OCI-M2 (cell line): ENCODE data around the gene ERC1.

Source experiments
- DNase-seq: peaks from one replicate; lab custom pipeline; 2025; ENCODE audit not compliant: unreplicated experiment; lab: John Stamatoyannopoulos, UW

Gene ERC1

DNA sequence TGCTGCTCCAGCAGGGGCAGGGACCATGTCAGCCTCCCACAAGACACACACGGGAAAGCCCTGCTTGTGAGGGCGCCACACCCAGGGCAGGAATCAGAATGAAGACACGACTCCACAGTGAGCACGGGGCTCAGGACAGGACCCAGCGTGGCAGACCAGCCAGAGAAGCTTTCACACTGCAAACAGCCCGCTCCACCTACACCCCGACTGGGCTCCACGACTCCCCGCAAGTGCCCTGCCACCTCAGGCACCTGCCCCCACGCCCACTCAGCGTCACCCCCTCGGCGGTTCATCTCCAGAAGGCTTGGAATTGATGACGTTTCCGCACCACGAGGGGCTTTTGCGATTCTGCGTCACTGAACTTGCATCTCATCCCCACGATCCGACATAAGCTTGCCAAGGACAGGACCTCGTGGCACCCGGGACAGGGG is 512.3 kb downstream of the ERC1 start:
- no peak for DNase-seq

- DNase-seq = no peak
Measured at GRCh38 chr12:1504304-1504894, 513.4 kb downstream of the ERC1 start.

GRCh38 chr12:1504895-1505311 is 513.9 kb downstream of the ERC1 start:
- no peak for DNase-seq

- DNase-seq = no peak
Measured at GRCh38 chr12:1505576-1505975, 514.6 kb downstream of the ERC1 start.

GRCh38 chr12:1507308-1507707 is 516.3 kb downstream of the ERC1 start:
- no peak for DNase-seq

DNA sequence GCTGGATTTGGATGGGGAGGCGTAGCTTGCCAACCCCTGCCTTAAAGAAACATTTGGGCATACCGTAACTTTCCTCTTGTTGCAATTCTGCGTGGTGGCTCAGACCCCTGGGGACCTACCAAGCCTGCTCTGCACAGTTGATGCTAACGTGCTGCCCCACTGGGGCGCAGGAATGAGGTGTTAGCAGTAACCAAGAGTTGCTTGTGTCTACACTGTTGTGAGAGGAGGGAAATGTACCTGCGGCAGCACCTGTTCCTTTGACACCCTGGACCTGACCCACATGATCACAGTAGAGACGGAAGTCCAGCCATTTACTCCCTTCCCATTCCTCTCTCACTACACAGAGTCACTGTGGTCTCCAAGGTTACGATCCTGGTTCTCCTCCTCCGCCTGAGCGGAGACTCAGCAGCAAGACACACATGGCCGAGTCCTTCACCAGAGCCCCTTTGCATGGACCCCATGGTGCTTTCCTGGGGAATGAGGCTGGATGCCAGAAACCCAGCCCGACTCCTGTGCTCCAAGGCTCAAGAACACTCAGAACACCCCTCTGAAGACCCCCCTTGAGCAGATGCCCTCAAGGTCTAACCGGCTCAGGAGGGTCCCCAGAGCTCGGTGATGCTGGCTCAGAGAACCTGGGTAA is 518.5 kb downstream of the ERC1 start:
- DNase-seq = no peak

DNA sequence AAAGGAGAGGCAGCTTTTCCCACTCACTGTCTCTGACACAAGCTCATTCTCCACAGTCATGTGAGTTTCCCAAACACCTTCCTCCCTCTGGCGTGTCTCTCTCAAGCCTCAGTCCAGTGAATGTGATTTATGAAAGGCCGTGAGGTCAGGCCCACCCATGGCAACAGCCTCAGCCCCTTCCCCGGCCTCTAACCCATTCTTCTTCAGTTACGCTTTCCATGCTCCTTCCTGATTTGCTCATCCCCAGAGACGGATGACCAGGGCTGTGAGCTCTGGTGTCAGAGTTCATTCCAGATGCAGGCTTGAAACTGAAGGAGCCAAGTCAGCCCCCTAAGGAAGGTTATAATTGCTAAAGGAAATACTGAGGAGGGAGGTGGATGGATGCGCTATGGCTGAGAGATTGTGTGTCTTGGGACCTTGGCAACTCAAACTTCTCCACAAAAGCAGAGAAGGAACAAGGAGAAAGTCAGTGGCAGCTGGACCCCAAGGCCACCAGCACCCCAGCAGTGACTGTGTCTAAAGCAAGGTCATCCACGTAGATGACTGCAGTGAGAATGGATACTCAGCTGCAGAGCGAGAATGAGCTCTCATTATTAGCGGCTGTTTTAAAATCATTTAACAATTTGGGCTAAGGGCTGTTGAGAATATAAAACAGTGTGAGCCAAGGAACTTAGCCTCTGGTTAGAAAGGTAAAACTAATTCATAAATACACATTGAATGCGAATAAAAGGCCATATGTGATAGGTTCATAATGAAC is 519.2 kb downstream of the ERC1 start:
- DNase-seq = no peak

DNA sequence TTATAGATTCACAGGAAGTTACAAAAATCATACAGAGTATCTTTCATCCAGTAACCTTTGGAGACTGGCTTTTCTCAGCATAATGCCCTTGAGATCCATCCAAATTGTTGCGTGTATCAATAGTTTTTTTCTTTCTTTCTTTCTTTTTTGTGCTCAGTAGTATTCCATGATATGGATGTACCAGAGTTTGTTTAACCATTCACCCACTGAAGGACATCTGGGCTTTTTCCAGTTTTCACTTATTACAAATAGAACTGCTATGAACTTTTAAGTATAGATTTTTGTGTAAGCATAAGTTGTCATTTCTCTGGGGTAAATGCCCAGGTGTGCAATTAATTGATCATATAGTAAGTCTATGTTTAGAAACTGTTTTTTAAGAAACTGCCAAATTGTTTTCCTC is 524.0 kb downstream of the ERC1 start:
- no peak for DNase-seq

DNA sequence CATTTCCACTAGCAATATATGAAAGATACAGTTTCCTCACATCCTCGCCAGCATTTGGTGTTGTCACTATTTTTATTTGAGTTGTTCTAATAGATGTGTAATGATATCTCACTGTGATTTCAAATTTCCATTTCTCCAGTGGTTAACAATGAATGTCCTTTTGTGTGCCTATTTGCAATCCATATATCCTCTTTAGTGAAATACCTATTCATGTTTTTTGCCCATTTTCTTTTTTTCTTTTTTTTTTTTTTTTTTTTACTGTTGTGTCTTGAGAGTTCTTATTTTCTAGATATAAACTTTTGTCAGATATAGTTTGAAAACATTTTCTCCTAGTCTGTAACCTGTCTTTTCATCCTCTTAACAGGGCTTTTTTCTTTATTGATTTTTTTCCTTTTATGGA is 524.4 kb downstream of the ERC1 start:
- no peak for DNase-seq

GRCh38 chr12:1517007-1517406 is 526.0 kb downstream of the ERC1 start:
- DNase-seq = no peak

- DNase-seq = no peak
Measured at GRCh38 chr12:1517734-1518525, 526.9 kb downstream of the ERC1 start.

DNA sequence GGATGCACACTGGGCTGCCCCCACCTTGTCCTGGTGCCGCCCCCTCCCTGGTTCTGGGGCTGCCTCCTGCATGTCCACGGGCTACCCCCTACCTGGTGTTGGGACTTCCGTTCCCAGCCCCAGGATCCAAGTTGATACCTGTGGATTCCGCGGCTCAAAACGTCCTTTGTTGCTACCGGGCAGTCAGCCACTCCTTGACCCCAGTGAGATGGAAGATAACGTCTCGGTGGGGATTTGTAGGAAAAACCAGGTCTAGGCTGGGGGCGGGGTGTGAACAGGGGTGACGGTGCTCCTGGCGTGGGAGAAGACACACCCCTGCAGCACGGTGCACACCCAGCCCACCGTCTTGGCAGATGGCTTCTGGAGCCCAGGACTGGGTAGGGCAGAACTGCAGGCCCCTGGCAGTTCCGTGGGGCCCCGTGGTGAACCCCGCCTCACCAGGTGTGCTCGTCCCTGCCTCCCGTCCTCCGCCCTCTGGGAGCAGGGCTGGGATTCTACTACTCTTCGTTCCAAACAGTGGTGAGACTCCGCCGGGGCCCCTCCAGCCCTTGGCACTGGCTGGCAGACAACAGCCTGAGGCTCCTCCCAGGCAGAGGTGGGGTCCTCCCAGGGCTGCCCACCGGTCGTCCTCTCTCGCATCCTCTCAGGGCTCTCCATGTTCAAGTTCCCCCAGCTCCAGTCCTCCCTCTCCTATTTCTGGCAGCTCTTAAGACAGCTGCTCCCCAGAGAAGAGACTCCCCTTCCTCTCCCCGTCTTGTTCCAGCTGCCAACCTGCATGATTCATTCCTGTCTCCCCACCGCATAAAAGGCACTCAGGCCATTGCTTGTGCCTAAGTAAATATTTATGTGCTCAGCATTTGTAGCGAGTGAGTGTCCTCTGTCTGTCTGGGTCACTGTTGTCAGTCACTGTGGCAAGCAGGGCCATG is 527.8 kb downstream of the ERC1 start:
- no peak for DNase-seq

- DNase-seq = no peak
Measured at GRCh38 chr12:1519642-1520041, 528.6 kb downstream of the ERC1 start.

DNA sequence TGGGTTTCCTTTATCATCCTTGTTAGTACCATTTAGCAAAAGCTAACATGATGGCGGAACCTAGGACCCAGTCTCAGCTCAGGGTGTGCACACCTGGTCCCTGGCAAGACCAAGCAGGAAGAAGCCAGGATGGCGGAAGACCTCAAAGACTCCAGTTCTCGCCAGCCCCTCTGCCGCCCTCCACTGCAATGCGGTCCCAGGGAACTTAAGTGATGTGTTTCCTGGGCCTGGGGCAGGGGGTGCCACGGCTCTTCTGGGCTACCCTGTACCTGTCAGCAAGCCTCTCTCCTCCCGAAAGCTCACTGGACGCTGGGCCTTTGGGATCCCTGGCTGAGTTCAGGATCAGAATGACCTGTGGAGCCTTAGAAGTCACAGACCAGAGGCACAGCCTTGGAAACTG is 532.0 kb downstream of the ERC1 start:
- no peak for DNase-seq

DNA sequence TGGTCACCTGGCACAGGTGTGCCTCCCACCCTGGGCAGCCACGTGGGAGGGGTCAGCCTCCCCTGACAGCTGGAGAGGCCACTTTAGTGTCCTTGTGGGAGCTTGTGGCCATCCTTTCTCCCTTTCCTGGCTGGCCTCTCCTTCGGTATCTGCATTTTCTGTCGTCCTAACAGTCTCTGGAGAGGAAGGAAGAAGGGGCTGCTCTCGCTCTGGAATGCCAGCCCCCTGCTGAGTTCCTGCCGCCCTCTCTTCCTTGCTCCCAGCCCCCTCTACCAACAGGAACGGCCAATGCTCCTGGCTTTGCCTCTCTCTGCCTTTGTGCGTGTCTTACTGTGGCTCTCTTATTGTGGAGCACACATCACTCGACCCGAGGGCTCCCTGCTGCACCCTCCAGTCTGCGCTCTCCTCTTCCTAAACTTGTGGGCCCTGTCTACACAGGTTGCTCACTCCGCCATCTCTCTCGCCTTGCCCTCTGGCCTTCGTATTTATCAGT is 532.6 kb downstream of the ERC1 start:
- no peak for DNase-seq

GRCh38 chr12:1525858-1526257 is 534.8 kb downstream of the ERC1 start:
- no peak for DNase-seq

- DNase-seq = no peak
Measured at GRCh38 chr12:1527789-1528188, 536.8 kb downstream of the ERC1 start.

DNA sequence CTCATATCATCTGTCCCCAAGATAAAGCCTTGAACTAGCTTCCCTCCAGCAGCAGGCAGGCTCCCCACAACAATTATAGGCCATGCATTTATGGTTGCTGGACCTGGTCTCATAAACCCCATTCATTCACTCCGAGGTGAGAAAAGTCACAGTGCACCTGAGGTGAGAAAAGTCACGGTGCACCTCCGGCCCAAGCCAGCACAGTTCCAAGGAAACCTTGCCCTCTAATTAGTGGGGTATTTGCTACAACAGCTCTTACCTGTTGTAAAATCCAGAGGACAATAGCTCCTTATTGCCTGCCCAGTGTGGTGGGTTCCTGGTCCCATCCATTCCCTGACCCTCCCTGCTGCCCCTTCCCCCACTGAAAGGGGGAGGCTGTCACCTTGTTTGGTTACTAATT is 537.8 kb downstream of the ERC1 start:
- DNase-seq = no peak

- DNase-seq = no peak
Measured at GRCh38 chr12:1529228-1529861, 538.3 kb downstream of the ERC1 start.
